H9 (cell line): ENCODE data around the gene SNRPA1. TPM values are rescaled to one million over a fixed set of nuclear protein-coding genes. Genes with fewer than 3 reads are reported as not detected.

Experiments
- DNase-seq: peaks from one replicate; pipeline ENCODE4 v3.0.0-alpha.2; 2017
- H2AFZ ChIP-seq: one replicate; pipeline ENCODE4 v1.6.1; 2013; ENCODE audit warnings: mild to moderate bottlenecking, low read length, control low read depth, moderate library complexity
- H2AK5ac ChIP-seq: 2 replicates; pipeline ENCODE4 v1.6.1; 2013; ENCODE audit warnings: low read length, control low read depth, mixed read lengths; ENCODE audit not compliant: insufficient read length
- H2BK120ac ChIP-seq: one replicate; pipeline ENCODE4 v1.6.1; 2013; ENCODE audit warnings: low read depth, mild to moderate bottlenecking, low read length, control low read depth, inconsistent platforms; ENCODE audit not compliant: poor library complexity, severe bottlenecking
- H2BK12ac ChIP-seq: 2 replicates; pipeline ENCODE4 v1.6.1; 2013; ENCODE audit warnings: low read length, control low read depth, mixed read lengths, low read depth; ENCODE audit not compliant: insufficient read length
- H2BK15ac ChIP-seq: 2 replicates; pipeline ENCODE4 v1.6.1; 2013; ENCODE audit warnings: low read depth, low read length, control low read depth
- H2BK20ac ChIP-seq: one replicate; pipeline ENCODE4 v1.6.1; 2013; ENCODE audit warnings: low read depth, mild to moderate bottlenecking, low read length, control low read depth, inconsistent platforms; ENCODE audit not compliant: poor library complexity, severe bottlenecking
- H2BK5ac ChIP-seq: 2 replicates; pipeline ENCODE4 v1.6.1; 2013; ENCODE audit warnings: low read length, control low read depth, mixed read lengths; ENCODE audit not compliant: insufficient read length
- H3K14ac ChIP-seq: 2 replicates; pipeline ENCODE4 v1.6.1; 2013; ENCODE audit warnings: low read length, control low read depth; ENCODE audit not compliant: insufficient read depth
- H3K18ac ChIP-seq: 2 replicates; pipeline ENCODE4 v1.6.1; 2013; ENCODE audit warnings: low read depth, mild to moderate bottlenecking, mixed read lengths, low read length, control low read depth; ENCODE audit not compliant: insufficient read length
- H3K23ac ChIP-seq: 2 replicates; pipeline ENCODE4 v1.6.1; 2013; ENCODE audit warnings: low read length, control low read depth, mixed read lengths, low read depth; ENCODE audit not compliant: insufficient read length
- H3K23me2 ChIP-seq: 2 replicates; pipeline ENCODE4 v1.6.1; 2013; ENCODE audit warnings: low read depth, mild to moderate bottlenecking, mixed read lengths, low read length, control low read depth; ENCODE audit not compliant: insufficient read length, poor library complexity, severe bottlenecking
- H3K27ac ChIP-seq: 2 replicates; pipeline ENCODE4 v1.5.1; 2013; ENCODE audit warnings: low read length, control low read depth, mixed read lengths, low read depth; ENCODE audit not compliant: insufficient read length
- H3K27me3 ChIP-seq: 2 replicates; pipeline ENCODE4 v1.6.1; 2013; ENCODE audit warnings: low read length, control low read depth, inconsistent platforms; ENCODE audit not compliant: insufficient read depth
- H3K4ac ChIP-seq: 2 replicates; pipeline ENCODE4 v1.6.1; 2013; ENCODE audit warnings: low read depth, mild to moderate bottlenecking, control low read depth, inconsistent platforms, low read length, moderate library complexity
- H3K4me1 ChIP-seq: 2 replicates; pipeline ENCODE4 v1.6.1; 2013; ENCODE audit warnings: low read length, control low read depth, inconsistent platforms; ENCODE audit not compliant: insufficient read depth
- H3K4me2 ChIP-seq: 2 replicates; pipeline ENCODE4 v1.6.1; 2013; ENCODE audit warnings: low read length, control low read depth, mixed read lengths; ENCODE audit not compliant: insufficient read length, insufficient read depth
- H3K56ac ChIP-seq: 2 replicates; pipeline ENCODE4 v1.6.1; 2013; ENCODE audit warnings: low read depth, mild to moderate bottlenecking, mixed read lengths, low read length, control low read depth; ENCODE audit not compliant: insufficient read length
- H3K79me1 ChIP-seq: 2 replicates; pipeline ENCODE4 v1.6.1; 2013; ENCODE audit warnings: low read depth, mild to moderate bottlenecking, moderate library complexity, low read length, control low read depth, inconsistent platforms; ENCODE audit not compliant: insufficient read depth, poor library complexity, severe bottlenecking
- H3K79me2 ChIP-seq: 2 replicates; pipeline ENCODE4 v1.6.1; 2013; ENCODE audit warnings: low read length, control low read depth, inconsistent platforms; ENCODE audit not compliant: insufficient read depth
- H3K9ac ChIP-seq: 2 replicates; pipeline ENCODE4 v1.6.1; 2013; ENCODE audit warnings: low read length, control low read depth, mixed read lengths; ENCODE audit not compliant: insufficient read length; ENCODE audit errors: extremely low read depth
- H3K9me3 ChIP-seq: one replicate; pipeline ENCODE4 v1.6.1; 2013; ENCODE audit warnings: low read depth, low read length, inconsistent platforms; ENCODE audit not compliant: control insufficient read depth
- H3T11ph ChIP-seq: one replicate; pipeline ENCODE4 v1.6.1; 2013; ENCODE audit warnings: mild to moderate bottlenecking, low read length, control low read depth, inconsistent platforms
- H4K20me1 ChIP-seq: one replicate; pipeline ENCODE4 v1.6.1; 2013; ENCODE audit not compliant: control insufficient read depth, insufficient read length, insufficient read depth
- H4K5ac ChIP-seq: 2 replicates; pipeline ENCODE4 v1.6.1; 2013; ENCODE audit warnings: low read depth, mild to moderate bottlenecking, mixed read lengths, low read length, control low read depth; ENCODE audit not compliant: insufficient read length
- H4K8ac ChIP-seq: replicated peaks from 2 replicates; pipeline ENCODE4 v1.6.1; 2013; ENCODE audit warnings: low read length, control low read depth, mixed read lengths, low read depth; ENCODE audit not compliant: insufficient read length
- H4K91ac ChIP-seq: 2 replicates; pipeline ENCODE4 v1.6.1; 2013; ENCODE audit warnings: low read depth, mild to moderate bottlenecking, moderate library complexity, mixed read lengths, low read length, control low read depth; ENCODE audit not compliant: insufficient read length
- H3K27ac Mint-ChIP-seq, 3 experiments: 2 replicates in 2 of 3; 3 replicates in 1 of 3; pipeline ENCODE4 v1.8.0; 2020 to 2021; ENCODE audit warnings: mixed read lengths in 3 of 3, mild to moderate bottlenecking in 1 of 3, moderate library complexity in 1 of 3
- H3K27me3 Mint-ChIP-seq: 2 replicates; pipeline ENCODE4 v1.8.0; 2021; ENCODE audit warnings: low read depth, mild to moderate bottlenecking, moderate library complexity, mixed read lengths
- H3K36me3 Mint-ChIP-seq, 3 experiments: 2 replicates in 2 of 3; 3 replicates in 1 of 3; pipeline ENCODE4 v1.8.0; 2020 to 2021; ENCODE audit warnings: low read depth in 3 of 3, mixed read lengths in 3 of 3; ENCODE audit not compliant: insufficient read depth in 1 of 3
- H3K4me1 Mint-ChIP-seq, 2 experiments: 2 replicates each; pipeline ENCODE4 v1.8.0; 2020; ENCODE audit warnings: mixed read lengths in 2 of 2
- H3K4me3 Mint-ChIP-seq, 2 experiments: 2 replicates in 1 of 2; 3 replicates in 1 of 2; pipeline ENCODE4 v1.8.0; 2020 to 2021; ENCODE audit warnings: mild to moderate bottlenecking in 2 of 2, mixed read lengths in 2 of 2, moderate library complexity in 1 of 2
- H3K9me3 Mint-ChIP-seq, 2 experiments: 2 replicates in 1 of 2; 3 replicates in 1 of 2; pipeline ENCODE4 v1.8.0; 2020; ENCODE audit warnings: mild to moderate bottlenecking in 2 of 2, mixed read lengths in 2 of 2, moderate library complexity in 1 of 2
- WGBS: extraction: QIAGEN DNeasy Blood & Tissue Kit; methylation state at CpG from one replicate; pipeline ENCODE4 v1.1.7; 2013; ENCODE audit warnings: missing lambda C conversion rate, low lambda C conversion rate, mixed read lengths; ENCODE audit not compliant: insufficient read length; ENCODE audit errors: extremely low coverage; 5-methylcytosine and 5-hydroxymethylcytosine counted together
- total RNA-seq: library from RNA; stranded (reverse); gene quantifications from 2 replicates; pipeline ENCODE4 v1.2.1, GENCODE V29; 2021
- TF ChIP-seq, protein P1 (sequence below): fragments of 200-600 bp; sonication (generic); conservative IDR thresholded peaks from 3 replicates; pipeline ENCODE4 v1.8.0; 2021; ENCODE audit warnings: antibody characterized with exemption, mild to moderate bottlenecking

The SNRPA1 gene
- total RNA-seq, 1 experiment from 2014 or later: 145 TPM

DNA sequence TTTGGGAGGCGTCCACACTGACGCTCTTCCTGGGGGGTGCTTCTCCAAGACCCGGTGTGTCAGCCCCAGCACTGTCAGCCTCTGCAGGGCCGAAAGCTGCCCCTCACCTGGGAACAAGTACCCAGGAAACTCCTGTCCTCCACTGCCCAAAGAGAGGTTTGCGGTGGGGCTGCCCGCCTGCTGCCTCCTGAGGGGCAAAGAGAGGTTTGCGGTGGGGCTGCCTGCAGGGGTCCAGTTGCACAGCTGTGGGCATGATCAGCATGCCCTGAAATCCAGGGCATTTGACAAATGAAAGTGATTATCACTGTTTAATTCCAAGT is 15.1 kb upstream of the SNRPA1 start:
- H4K91ac ChIP-seq: peak overlapping the region; percentile 24
- H4K8ac ChIP-seq: no peak overlapping the region
- no peak overlapping the region for H3K4ac ChIP-seq
- WGBS: no CpG with 5 or more reads among the region's 7 CpGs
- H2BK120ac ChIP-seq: no peak overlapping the region
- H4K20me1 ChIP-seq: no peaks in the 10 kb centered on the region
- no peak for DNase-seq
- no peaks in the 10 kb centered on the region for H3K79me1 ChIP-seq
- no peak overlapping the region for H3T11ph ChIP-seq
- no peak overlapping the region for H2BK5ac ChIP-seq
- no peak overlapping the region for H3K4me3 Mint-ChIP-seq
- H3K23ac ChIP-seq: no peak overlapping the region
- TF ChIP-seq, protein P1, sequence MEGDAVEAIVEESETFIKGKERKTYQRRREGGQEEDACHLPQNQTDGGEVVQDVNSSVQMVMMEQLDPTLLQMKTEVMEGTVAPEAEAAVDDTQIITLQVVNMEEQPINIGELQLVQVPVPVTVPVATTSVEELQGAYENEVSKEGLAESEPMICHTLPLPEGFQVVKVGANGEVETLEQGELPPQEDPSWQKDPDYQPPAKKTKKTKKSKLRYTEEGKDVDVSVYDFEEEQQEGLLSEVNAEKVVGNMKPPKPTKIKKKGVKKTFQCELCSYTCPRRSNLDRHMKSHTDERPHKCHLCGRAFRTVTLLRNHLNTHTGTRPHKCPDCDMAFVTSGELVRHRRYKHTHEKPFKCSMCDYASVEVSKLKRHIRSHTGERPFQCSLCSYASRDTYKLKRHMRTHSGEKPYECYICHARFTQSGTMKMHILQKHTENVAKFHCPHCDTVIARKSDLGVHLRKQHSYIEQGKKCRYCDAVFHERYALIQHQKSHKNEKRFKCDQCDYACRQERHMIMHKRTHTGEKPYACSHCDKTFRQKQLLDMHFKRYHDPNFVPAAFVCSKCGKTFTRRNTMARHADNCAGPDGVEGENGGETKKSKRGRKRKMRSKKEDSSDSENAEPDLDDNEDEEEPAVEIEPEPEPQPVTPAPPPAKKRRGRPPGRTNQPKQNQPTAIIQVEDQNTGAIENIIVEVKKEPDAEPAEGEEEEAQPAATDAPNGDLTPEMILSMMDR: no peak
- no peak overlapping the region for H3K27ac Mint-ChIP-seq
- H3K36me3 Mint-ChIP-seq: no peaks in the 10 kb centered on the region
- no peak overlapping the region for H3K4me2 ChIP-seq
- H2AK5ac ChIP-seq: no peak overlapping the region
- H3K27me3 ChIP-seq: no peaks in the 10 kb centered on the region
- H3K9me3 ChIP-seq: no peaks in the 10 kb centered on the region
- no peaks in the 10 kb centered on the region for H3K4me1 ChIP-seq
- H3K18ac ChIP-seq: no peak overlapping the region
- no peaks in the 10 kb centered on the region; the same call in 1 of the 2 replicates for H3K27me3 Mint-ChIP-seq
- H3K79me2 ChIP-seq: no peaks in the 10 kb centered on the region
- no peak overlapping the region for H4K5ac ChIP-seq
- H3K23me2 ChIP-seq: no peaks in the 10 kb centered on the region
- H2BK12ac ChIP-seq: no peak overlapping the region
- no peak overlapping the region for H2BK15ac ChIP-seq
- H3K56ac ChIP-seq: no peak overlapping the region
- no peak overlapping the region for H2AFZ ChIP-seq
- H3K4me1 Mint-ChIP-seq: peaks cover 0 to 4% of the 10 kb centered on the region in 2 experiments; a peak in 1 of 4 replicates
- H3K9ac ChIP-seq: no peak overlapping the region
- no peak overlapping the region for H2BK20ac ChIP-seq
- H3K14ac ChIP-seq: no peak overlapping the region; the same call in 1 of the 2 replicates
- H3K27ac ChIP-seq: no peak overlapping the region
- H3K9me3 Mint-ChIP-seq: no peaks in the 10 kb centered on the region; a peak in 1 of 5 replicates
